ENCODE measurements around the gene TSSK2.

TSSK2 gene

GRCh38 chr22:19138217-19139000, 7.3 kb downstream of the TSSK2 start:
- H3K27ac ChIP-seq: no peak overlapping the region
- TF ChIP-seq, protein P1, sequence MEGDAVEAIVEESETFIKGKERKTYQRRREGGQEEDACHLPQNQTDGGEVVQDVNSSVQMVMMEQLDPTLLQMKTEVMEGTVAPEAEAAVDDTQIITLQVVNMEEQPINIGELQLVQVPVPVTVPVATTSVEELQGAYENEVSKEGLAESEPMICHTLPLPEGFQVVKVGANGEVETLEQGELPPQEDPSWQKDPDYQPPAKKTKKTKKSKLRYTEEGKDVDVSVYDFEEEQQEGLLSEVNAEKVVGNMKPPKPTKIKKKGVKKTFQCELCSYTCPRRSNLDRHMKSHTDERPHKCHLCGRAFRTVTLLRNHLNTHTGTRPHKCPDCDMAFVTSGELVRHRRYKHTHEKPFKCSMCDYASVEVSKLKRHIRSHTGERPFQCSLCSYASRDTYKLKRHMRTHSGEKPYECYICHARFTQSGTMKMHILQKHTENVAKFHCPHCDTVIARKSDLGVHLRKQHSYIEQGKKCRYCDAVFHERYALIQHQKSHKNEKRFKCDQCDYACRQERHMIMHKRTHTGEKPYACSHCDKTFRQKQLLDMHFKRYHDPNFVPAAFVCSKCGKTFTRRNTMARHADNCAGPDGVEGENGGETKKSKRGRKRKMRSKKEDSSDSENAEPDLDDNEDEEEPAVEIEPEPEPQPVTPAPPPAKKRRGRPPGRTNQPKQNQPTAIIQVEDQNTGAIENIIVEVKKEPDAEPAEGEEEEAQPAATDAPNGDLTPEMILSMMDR (conservative IDR thresholded peaks at IDR 0.05): no peak

GRCh38 chr22:19139001-19139356, 7.9 kb downstream of the TSSK2 start:
- TF ChIP-seq, protein P1 (conservative IDR thresholded peaks at IDR 0.05): no peak
- H3K27ac ChIP-seq: no peak overlapping the region

DNA sequence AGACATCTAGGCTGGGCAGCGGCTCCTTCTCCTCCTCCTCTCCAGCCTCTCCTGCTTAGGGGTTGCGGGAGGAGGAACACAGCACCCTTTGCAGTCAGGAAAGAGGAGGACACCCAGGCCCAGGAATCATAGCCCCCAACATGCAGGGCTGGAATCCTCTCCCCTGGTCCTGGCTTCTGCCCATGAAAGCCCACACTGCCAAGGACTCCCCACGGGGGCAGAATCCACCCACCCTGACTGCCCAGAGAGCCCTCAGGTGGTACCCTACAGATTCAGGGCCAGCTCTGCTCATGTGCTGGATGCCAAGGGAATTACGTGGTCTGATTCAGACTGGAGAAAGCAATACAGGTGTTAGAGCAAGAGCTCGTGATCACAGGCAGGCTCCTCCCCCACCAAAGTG, 8.9 kb downstream of the TSSK2 start:
- TF ChIP-seq, protein P1 (conservative IDR thresholded peaks at IDR 0.05): no peak
- H3K27ac ChIP-seq: no peak overlapping the region

- TF ChIP-seq, protein P1 (conservative IDR thresholded peaks at IDR 0.05): no peak
- H3K27ac ChIP-seq: no peak overlapping the region
Measured at GRCh38 chr22:19142394-19142793, 11.3 kb downstream of the TSSK2 start.

DNA sequence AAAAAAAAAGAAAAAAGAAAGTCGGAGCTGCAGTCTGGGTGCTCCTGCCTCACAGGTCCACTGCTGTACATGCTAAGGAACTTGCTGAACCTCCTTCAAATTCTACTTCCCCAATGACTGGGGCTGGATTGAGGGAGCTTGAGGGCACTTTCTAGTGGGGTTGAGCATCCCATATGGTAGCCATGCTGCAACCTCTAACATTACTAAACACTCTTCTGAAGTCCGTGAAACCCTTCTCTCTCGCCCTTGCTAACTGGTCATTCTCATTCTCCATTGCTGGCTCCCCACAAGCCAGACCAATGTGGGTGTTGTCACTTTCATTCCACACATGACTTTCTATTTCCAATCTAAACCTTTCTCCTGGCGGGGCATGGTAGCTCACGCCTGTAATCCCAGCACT, 12.1 kb downstream of the TSSK2 start:
- TF ChIP-seq, protein P1 (conservative IDR thresholded peaks at IDR 0.05): no peak
- peak overlapping the region; percentile 77; the same call in 1 of the 2 replicates for H3K27ac ChIP-seq

GRCh38 chr22:19143967-19144400, 12.9 kb downstream of the TSSK2 start:
- TF ChIP-seq, protein P1 (conservative IDR thresholded peaks at IDR 0.05): no peak
- peak overlapping the region; percentile 77 for H3K27ac ChIP-seq

DNA sequence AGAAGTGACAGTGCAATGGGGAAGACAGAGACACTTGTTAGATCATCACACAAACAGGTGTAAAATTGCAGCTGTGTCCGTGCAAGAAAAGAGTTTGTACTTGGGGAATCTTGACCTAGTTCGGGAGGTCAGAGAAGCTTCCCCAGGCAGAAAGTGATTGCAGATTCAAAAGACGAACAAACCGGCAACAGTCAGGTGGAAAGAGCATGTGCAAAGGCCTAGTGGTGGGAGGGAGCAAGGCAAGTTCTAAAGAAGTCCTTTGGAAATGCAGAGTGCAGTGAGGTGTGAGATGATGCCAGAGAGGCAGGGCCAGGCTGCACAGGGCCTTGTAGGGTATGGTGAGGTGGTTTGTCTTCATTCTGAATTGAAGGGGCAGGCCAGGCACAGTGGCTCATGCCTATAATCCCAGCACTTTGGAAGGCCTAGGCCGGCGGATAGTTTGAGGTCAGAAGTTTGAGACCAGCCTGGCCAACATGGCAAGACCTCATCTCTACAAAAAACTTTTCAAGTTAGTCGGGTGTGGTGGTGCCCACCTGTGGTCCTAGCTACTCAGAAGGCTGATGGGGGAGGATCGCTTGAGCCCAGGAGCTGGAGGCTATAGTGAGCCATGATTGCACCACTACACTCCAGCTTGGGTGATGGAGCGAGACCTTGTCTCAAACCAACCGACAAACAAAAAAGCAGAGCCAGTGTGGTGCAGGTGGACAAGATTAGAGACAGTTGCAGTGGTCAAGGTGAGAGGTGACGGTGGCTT, 15.3 kb downstream of the TSSK2 start:
- no peak overlapping the region for H3K27ac ChIP-seq
- TF ChIP-seq, protein P1 (conservative IDR thresholded peaks at IDR 0.05): no peak

All from VCaP (cell line).